HG03064 (cell line): ENCODE data around the gene CACNA1G.

ENCODE experiments used
- ATAC-seq: cut with Tn5 transposase; IDR thresholded peaks from one replicate; pipeline ENCODE4 v1.9.1; 2021; ENCODE audit warnings: low read depth; ENCODE audit not compliant: unreplicated experiment

CACNA1G gene

GRCh38 chr17:50564916-50565315 is 4.4 kb downstream of the CACNA1G start:
- no peak for ATAC-seq

GRCh38 chr17:50565402-50566350 is 5.2 kb downstream of the CACNA1G start:
- ATAC-seq: no peak

GRCh38 chr17:50566886-50567285 is 6.4 kb downstream of the CACNA1G start:
- no peak for ATAC-seq

- no peak for ATAC-seq
Observed at GRCh38 chr17:50568659-50569058, 8.1 kb downstream of the CACNA1G start.

GRCh38 chr17:50569592-50569991 is 9.1 kb downstream of the CACNA1G start:
- ATAC-seq: no peak

- no peak for ATAC-seq
Observed at GRCh38 chr17:50570032-50570431, 9.5 kb downstream of the CACNA1G start.

- ATAC-seq: no peak
Observed at GRCh38 chr17:50570528-50570927, 10.0 kb downstream of the CACNA1G start.

GRCh38 chr17:50571681-50572080 is 11.2 kb downstream of the CACNA1G start:
- no peak for ATAC-seq

- ATAC-seq: no peak
Observed at GRCh38 chr17:50572541-50572940, 12.0 kb downstream of the CACNA1G start.

GRCh38 chr17:50573866-50574611 is 13.5 kb downstream of the CACNA1G start:
- ATAC-seq: no peak

- ATAC-seq: no peak
Observed at GRCh38 chr17:50575581-50576210, 15.2 kb downstream of the CACNA1G start.

- no peak for ATAC-seq
Observed at GRCh38 chr17:50576864-50577263, 16.3 kb downstream of the CACNA1G start.

- no peak for ATAC-seq
Observed at GRCh38 chr17:50577451-50577954, 17.0 kb downstream of the CACNA1G start.

GRCh38 chr17:50578173-50578572 is 17.7 kb downstream of the CACNA1G start:
- no peak for ATAC-seq

GRCh38 chr17:50579399-50579798 is 18.9 kb downstream of the CACNA1G start:
- no peak for ATAC-seq

- no peak for ATAC-seq
Observed at GRCh38 chr17:50580646-50581045, 20.1 kb downstream of the CACNA1G start.

- no peak for ATAC-seq
Observed at GRCh38 chr17:50581316-50581715, 20.8 kb downstream of the CACNA1G start.

GRCh38 chr17:50582741-50583140 is 22.2 kb downstream of the CACNA1G start:
- no peak for ATAC-seq

- no peak for ATAC-seq
Observed at GRCh38 chr17:50583641-50584040, 23.1 kb downstream of the CACNA1G start.

GRCh38 chr17:50584116-50584515 is 23.6 kb downstream of the CACNA1G start:
- ATAC-seq: no peak

- no peak for ATAC-seq
Observed at GRCh38 chr17:50584749-50585148, 24.2 kb downstream of the CACNA1G start.
